Duodenal mucosa (tissue), 2 donors: Measurements from ENCODE around the gene THAP4.

Experiments
- H3K27ac ChIP-seq: one replicate; pipeline ENCODE4 v1.7.0; 2013; ENCODE audit warnings: low read depth, low read length
- H3K27me3 ChIP-seq, 2 donors: one replicate each; pipeline ENCODE4 v1.7.0; 2013; ENCODE audit warnings: low read length in 2 of 2, control low read depth in 1 of 2; ENCODE audit not compliant: insufficient read depth in 2 of 2, control insufficient read depth in 1 of 2
- H3K36me3 ChIP-seq, 2 donors: one replicate each; pipeline ENCODE4 v1.7.0; 2013; ENCODE audit warnings: low read length in 2 of 2, control low read depth in 1 of 2; ENCODE audit not compliant: insufficient read depth in 2 of 2, control insufficient read depth in 1 of 2
- H3K4me1 ChIP-seq, 2 donors: one replicate each; pipeline ENCODE4 v1.7.0; 2013; ENCODE audit warnings: low read length in 2 of 2, control low read depth in 1 of 2; ENCODE audit not compliant: insufficient read depth in 2 of 2, control insufficient read depth in 1 of 2
- H3K4me3 ChIP-seq, 2 donors: one replicate each; pipeline ENCODE4 v1.7.0; 2013; ENCODE audit warnings: low read length in 2 of 2, low read depth in 1 of 2
- H3K9ac ChIP-seq, 2 donors: one replicate each; pipeline ENCODE4 v1.7.0; 2013; ENCODE audit warnings: low read length in 2 of 2, low read depth in 1 of 2
- H3K9me3 ChIP-seq, 2 donors: one replicate each; pipeline ENCODE4 v1.7.0; 2013; ENCODE audit warnings: low read length in 2 of 2, control low read depth in 1 of 2; ENCODE audit not compliant: control insufficient read depth in 1 of 2

THAP4 gene

GRCh38 chr2:241586564-241587264, 50.2 kb downstream of the THAP4 start:
- Histone ChIP-seq H3K27me3 (no peaks in the 10 kb centered on the region), H3K4me3 (no peak overlapping the region), H3K4me1 (no peaks in the 10 kb centered on the region), H3K9me3 (peaks cover 14 to 15% of the 10 kb centered on the region in 2 donors), H3K9ac (no peak overlapping the region), H3K27ac (no peak overlapping the region), H3K36me3 (peaks cover 32 to 64% of the 10 kb centered on the region in 2 donors)

- Histone ChIP-seq H3K36me3 (peaks cover 29 to 46% of the 10 kb centered on the region in 2 donors), H3K9ac (no peak overlapping the region)
These were observed 52.5 kb downstream of the THAP4 start for GRCh38 chr2:241584436-241584835.

GRCh38 chr2:241582806-241583205, 54.2 kb downstream of the THAP4 start:
- H3K27ac ChIP-seq = no peak overlapping the region
- H3K36me3 ChIP-seq = peaks cover 29 to 38% of the 10 kb centered on the region in 2 donors
- H3K4me1 ChIP-seq = no peaks in the 10 kb centered on the region
- no peak overlapping the region for H3K9ac ChIP-seq
- H3K4me3 ChIP-seq = no peak overlapping the region
- no peaks in the 10 kb centered on the region for H3K27me3 ChIP-seq
- peaks cover 10 to 14% of the 10 kb centered on the region in 2 donors for H3K9me3 ChIP-seq

More at GRCh38 chr2:241584436-241584835, 52.5 kb downstream of the THAP4 start:
- Histone ChIP-seq H3K27ac (no peak overlapping the region), H3K4me3 (no peak overlapping the region), H3K27me3 (no peaks in the 10 kb centered on the region), H3K9me3 (peaks cover 14 to 15% of the 10 kb centered on the region in 2 donors), H3K4me1 (no peaks in the 10 kb centered on the region)

GRCh38 chr2:241582328-241582727, 54.6 kb downstream of the THAP4 start:
- Histone ChIP-seq H3K4me3 (no peak overlapping the region), H3K4me1 (no peaks in the 10 kb centered on the region), H3K27ac (no peak overlapping the region), H3K36me3 (peaks cover 28 to 36% of the 10 kb centered on the region in 2 donors), H3K9me3 (peaks cover 10 to 12% of the 10 kb centered on the region in 2 donors), H3K9ac (no peak overlapping the region), H3K27me3 (no peaks in the 10 kb centered on the region)

GRCh38 chr2:241579281-241579680, 57.7 kb downstream of the THAP4 start:
- H3K27me3 ChIP-seq = no peaks in the 10 kb centered on the region
- no peak overlapping the region for H3K27ac ChIP-seq
- no peaks in the 10 kb centered on the region for H3K9me3 ChIP-seq
- no peaks in the 10 kb centered on the region for H3K4me1 ChIP-seq
- H3K9ac ChIP-seq = no peak overlapping the region
- H3K4me3 ChIP-seq = no peak overlapping the region
- peaks cover 19 to 20% of the 10 kb centered on the region in 2 donors for H3K36me3 ChIP-seq

GRCh38 chr2:241577413-241578122, 59.4 kb downstream of the THAP4 start:
- H3K4me1 ChIP-seq = no peaks in the 10 kb centered on the region
- no peak overlapping the region for H3K4me3 ChIP-seq
- no peaks in the 10 kb centered on the region for H3K9me3 ChIP-seq
- H3K36me3 ChIP-seq = peaks cover 8 to 12% of the 10 kb centered on the region in 2 donors
- no peak overlapping the region for H3K27ac ChIP-seq
- H3K27me3 ChIP-seq = no peaks in the 10 kb centered on the region
- no peak overlapping the region for H3K9ac ChIP-seq

GRCh38 chr2:241576293-241576654, 60.7 kb downstream of the THAP4 start:
- Histone ChIP-seq H3K27me3 (no peaks in the 10 kb centered on the region), H3K36me3 (peaks cover 6 to 13% of the 10 kb centered on the region in 2 donors), H3K4me1 (no peaks in the 10 kb centered on the region), H3K9ac (no peak overlapping the region), H3K9me3 (no peaks in the 10 kb centered on the region), H3K27ac (no peak overlapping the region), H3K4me3 (no peak overlapping the region)

GRCh38 chr2:241575624-241576292, 61.2 kb downstream of the THAP4 start:
- Histone ChIP-seq H3K4me1 (no peaks in the 10 kb centered on the region), H3K9ac (no peak overlapping the region), H3K9me3 (no peaks in the 10 kb centered on the region), H3K27me3 (no peaks in the 10 kb centered on the region), H3K27ac (no peak overlapping the region), H3K4me3 (no peak overlapping the region), H3K36me3 (peaks cover 6 to 9% of the 10 kb centered on the region in 2 donors)

GRCh38 chr2:241574911-241575623, 61.9 kb downstream of the THAP4 start:
- Histone ChIP-seq H3K27ac (no peak overlapping the region), H3K36me3 (peaks cover 6 to 9% of the 10 kb centered on the region in 2 donors), H3K4me1 (no peaks in the 10 kb centered on the region), H3K4me3 (no peak overlapping the region), H3K9ac (no peak overlapping the region), H3K9me3 (no peaks in the 10 kb centered on the region), H3K27me3 (no peaks in the 10 kb centered on the region)
